ENCODE results near the gene XNDC1N.
"Not testable (repeated sequence)": the region's sequence is repeated elsewhere in the genome, so short reads cannot be mapped to it uniquely, and the experiment has no call there.

The XNDC1N gene

DNA sequence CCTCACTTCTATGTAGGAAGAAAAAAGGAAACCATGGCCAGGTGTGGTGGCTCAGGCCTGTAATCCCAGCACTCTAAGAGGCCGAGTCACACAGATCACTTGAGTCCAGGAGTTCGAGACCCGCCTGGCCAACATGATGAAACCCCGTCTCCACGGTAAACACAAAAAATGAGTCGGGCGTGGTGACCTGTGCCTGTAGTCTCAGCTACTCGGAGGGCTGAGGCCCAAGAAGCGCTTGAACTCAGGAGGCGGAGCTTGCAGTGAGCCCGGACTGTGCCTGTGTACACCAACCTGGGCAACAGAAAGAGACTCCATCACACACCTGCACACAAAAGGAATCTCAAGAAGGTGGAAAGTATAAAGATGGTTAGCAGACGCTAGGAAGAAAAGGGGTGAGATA, 32.4 kb downstream of the XNDC1N start:
- TF ChIP-seq, protein P1, sequence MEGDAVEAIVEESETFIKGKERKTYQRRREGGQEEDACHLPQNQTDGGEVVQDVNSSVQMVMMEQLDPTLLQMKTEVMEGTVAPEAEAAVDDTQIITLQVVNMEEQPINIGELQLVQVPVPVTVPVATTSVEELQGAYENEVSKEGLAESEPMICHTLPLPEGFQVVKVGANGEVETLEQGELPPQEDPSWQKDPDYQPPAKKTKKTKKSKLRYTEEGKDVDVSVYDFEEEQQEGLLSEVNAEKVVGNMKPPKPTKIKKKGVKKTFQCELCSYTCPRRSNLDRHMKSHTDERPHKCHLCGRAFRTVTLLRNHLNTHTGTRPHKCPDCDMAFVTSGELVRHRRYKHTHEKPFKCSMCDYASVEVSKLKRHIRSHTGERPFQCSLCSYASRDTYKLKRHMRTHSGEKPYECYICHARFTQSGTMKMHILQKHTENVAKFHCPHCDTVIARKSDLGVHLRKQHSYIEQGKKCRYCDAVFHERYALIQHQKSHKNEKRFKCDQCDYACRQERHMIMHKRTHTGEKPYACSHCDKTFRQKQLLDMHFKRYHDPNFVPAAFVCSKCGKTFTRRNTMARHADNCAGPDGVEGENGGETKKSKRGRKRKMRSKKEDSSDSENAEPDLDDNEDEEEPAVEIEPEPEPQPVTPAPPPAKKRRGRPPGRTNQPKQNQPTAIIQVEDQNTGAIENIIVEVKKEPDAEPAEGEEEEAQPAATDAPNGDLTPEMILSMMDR (IDR thresholded peaks at IDR 0.05; ENCODE audit: low read depth, low read length) = no peak
- no peak overlapping the region for H3K4me3 ChIP-seq (replicated peaks in 1 of 2; ENCODE audit: low read depth in 2 of 2, low read length in 2 of 2)
- DNase-seq (ENCODE audit: low read depth in 2 of 2) = no peak

DNA sequence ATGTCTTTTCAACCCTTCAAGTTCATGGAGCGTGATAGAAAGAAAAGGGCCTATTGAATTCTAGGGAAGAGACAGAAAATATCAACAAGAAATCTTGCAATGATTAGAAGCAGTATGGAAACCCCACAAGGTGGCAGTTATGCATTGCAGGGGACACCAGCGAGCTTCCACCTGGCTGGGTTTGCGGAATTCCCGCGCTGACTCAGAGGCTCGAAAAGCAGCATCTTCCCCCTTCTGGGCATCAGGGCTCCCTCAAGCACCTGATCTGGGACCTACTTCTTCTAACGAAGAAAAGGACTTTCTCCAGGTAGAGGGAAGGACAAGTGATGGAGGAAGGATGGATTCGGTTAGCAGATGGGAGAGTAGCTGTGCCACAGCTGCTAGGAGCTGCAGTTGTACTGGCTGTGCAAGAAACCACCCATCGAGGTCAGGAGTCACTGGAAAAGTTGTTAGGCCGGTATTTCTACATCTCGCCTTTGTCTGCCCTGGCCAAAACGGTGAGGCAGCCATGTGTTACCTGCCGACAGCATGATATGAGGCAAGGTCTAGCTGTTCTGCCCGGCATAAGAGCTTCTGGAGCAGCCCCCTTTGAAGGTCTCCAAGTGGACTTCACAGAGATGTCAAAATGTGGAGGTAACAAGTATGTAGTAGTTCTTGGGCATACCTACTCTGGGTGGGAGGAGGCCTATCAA, 39.1 kb downstream of the XNDC1N start:
- H3K4me3 ChIP-seq (replicated peaks in 1 of 2; ENCODE audit: low read depth in 2 of 2, low read length in 2 of 2); DNase-seq (ENCODE audit: low read depth in 2 of 2): not testable (repeated sequence)

DNA sequence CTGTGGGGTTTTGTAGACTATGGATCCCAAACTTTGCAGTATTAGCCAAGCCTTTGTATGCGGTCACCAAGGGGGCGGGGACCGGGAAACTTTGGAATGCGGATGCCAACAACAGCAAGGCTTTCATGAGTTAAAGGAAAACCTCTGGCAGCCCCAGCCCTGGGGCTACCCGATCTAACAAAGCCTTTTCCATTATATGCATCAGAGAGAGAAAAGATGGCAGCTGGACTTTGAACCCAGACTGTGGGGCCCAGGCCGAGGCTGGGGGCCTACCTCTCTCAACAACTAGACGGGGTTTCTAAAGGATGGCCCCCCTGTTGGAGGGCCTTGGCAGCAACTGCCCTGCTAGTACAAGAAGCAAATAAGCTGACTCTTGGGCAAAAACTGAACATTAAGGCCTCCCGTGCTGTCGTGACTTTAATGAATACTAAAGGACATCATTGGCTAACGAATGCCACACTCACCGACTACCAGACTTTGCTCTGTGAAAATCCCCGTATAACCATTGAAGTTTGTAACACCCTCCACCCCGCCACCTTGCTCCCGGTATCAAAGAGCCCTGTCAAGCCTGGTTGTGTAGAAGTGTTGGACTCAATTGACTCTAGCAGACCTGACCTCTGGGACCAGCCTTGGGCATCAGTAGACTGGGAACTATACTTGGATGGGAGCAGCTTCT, 39.9 kb downstream of the XNDC1N start:
- DNase-seq (ENCODE audit: low read depth in 2 of 2) = not testable (repeated sequence)

DNA sequence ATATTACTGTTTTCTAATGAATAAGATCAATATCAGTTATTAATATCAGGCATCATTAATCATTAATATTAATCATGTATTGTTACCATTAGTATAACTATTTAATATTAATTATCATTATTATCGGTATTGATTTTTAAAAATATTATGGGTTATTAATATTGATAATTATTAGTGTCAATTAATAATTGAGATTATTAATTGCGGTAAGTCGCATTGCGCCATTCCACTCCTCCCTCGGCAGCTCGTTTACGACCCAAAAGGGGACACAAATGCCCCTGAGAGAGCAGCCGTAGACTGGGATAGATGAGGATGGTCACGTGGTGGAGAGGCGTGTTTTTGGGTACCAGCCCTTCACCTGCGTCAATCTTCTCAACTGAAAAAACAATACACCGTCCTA, 42.6 kb downstream of the XNDC1N start:
- H3K4me3 ChIP-seq (replicated peaks in 1 of 2; ENCODE audit: low read depth in 2 of 2, low read length in 2 of 2); DNase-seq (ENCODE audit: low read depth in 2 of 2): not testable (repeated sequence)

More for the DNA sequence above, 39.9 kb downstream of the XNDC1N start:
- H3K4me3 ChIP-seq (replicated peaks in 1 of 2; ENCODE audit: low read depth in 2 of 2, low read length in 2 of 2) = not testable (repeated sequence)

Measured in cardiac fibroblast (primary cell).